Esophagus muscularis mucosa (tissue), 3 donors: ENCODE results near the gene LTBP1.

Experiments used
- POLR2A ChIP-seq: fragments of 450-650 bp; IDR thresholded peaks from one replicate; pipeline ENCODE4 v1.6.1; 2017; ENCODE audit warnings: antibody characterized with exemption, moderate library complexity, mild to moderate bottlenecking, low read depth
- POLR2AphosphoS5 ChIP-seq, 2 donors: sonication (generic); formaldehyde crosslinking; IDR thresholded peaks; one replicate each; pipeline ENCODE4 v1.6.1; 2017; ENCODE audit warnings: antibody characterized with exemption in 2 of 2
- TF ChIP-seq, protein P1 (sequence below), 3 experiments: fragments of 200-600 bp in 2 of 3; fragments of 450-650 bp in 1 of 3; sonication (generic) in 2 of 3; IDR thresholded peaks; one replicate each; pipeline ENCODE4 v1.5.1; 2017 to 2019; ENCODE audit warnings: antibody characterized with exemption in 3 of 3, mild to moderate bottlenecking in 2 of 3, moderate library complexity in 1 of 3

DNA sequence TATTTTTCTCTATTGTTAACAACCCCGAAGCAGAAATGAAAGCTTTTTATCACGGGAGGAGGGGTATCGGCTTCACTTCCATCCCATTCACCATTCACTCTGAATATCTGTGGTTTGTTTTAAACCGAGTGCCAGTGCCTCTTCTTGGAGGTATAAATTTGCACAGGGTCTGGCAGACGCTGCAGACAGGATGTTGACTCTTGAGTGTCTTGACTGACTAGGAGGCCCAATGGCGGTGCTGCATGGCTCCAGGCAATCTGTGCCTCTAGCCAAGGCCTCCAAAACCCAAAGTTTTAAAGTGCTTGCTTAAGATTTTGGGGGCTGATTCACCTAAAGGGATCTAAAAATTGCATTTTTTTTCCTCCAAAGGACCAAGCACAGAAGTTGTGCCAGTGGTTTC, 183.8 kb downstream of the LTBP1 start:
- TF ChIP-seq, protein P1, sequence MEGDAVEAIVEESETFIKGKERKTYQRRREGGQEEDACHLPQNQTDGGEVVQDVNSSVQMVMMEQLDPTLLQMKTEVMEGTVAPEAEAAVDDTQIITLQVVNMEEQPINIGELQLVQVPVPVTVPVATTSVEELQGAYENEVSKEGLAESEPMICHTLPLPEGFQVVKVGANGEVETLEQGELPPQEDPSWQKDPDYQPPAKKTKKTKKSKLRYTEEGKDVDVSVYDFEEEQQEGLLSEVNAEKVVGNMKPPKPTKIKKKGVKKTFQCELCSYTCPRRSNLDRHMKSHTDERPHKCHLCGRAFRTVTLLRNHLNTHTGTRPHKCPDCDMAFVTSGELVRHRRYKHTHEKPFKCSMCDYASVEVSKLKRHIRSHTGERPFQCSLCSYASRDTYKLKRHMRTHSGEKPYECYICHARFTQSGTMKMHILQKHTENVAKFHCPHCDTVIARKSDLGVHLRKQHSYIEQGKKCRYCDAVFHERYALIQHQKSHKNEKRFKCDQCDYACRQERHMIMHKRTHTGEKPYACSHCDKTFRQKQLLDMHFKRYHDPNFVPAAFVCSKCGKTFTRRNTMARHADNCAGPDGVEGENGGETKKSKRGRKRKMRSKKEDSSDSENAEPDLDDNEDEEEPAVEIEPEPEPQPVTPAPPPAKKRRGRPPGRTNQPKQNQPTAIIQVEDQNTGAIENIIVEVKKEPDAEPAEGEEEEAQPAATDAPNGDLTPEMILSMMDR (IDR thresholded peaks at IDR 0.05) = no peak
- TF ChIP-seq POLR2AphosphoS5 (IDR thresholded peaks at IDR 0.05) = no peak
- no peak for TF ChIP-seq POLR2A
